GM12801 (cell line): ENCODE results near the gene PCBD2.

Experiments
- CTCF ChIP-seq: IDR thresholded peaks from one replicate; pipeline ENCODE4 v1.5.1; 2011; ENCODE audit warnings: control low read depth; ENCODE audit not compliant: insufficient read length; ENCODE audit errors: extremely low read depth

The PCBD2 gene

GRCh38 chr5:134975078-134975715 lies 70.3 kb downstream of the PCBD2 start:
- TF ChIP-seq CTCF = no peak

GRCh38 chr5:134975843-134976242 lies 70.9 kb downstream of the PCBD2 start:
- no peak for TF ChIP-seq CTCF

- TF ChIP-seq CTCF = no peak
These were observed 71.9 kb downstream of the PCBD2 start for GRCh38 chr5:134976841-134977240.

- TF ChIP-seq CTCF = no peak
These were observed 74.5 kb downstream of the PCBD2 start for GRCh38 chr5:134979416-134979815.

GRCh38 chr5:134982230-134982629 lies 77.3 kb downstream of the PCBD2 start:
- TF ChIP-seq CTCF = no peak

- no peak for TF ChIP-seq CTCF
These were observed 84.4 kb downstream of the PCBD2 start for GRCh38 chr5:134989266-134989830.

- TF ChIP-seq CTCF = no peak
These were observed 87.2 kb downstream of the PCBD2 start for GRCh38 chr5:134992148-134992547.
